ENCODE data around the gene ENDOV. TPM values are rescaled to one million over a fixed set of nuclear protein-coding genes. Genes with fewer than 3 reads are reported as not detected.

ENDOV gene
- polyA plus RNA-seq, 1 experiment, result 18.1 TPM

GRCh38 chr17:80482555-80483308 is 67.8 kb downstream of the ENDOV start:
- no peak for TF ChIP-seq CTCF (IDR thresholded peaks at IDR 0.05; ENCODE audit: low read depth, low read length)
- no peak for DNase-seq (ENCODE audit: low read depth, low spot score)
- Histone ChIP-seq H3K27ac (ENCODE audit: low read depth, low read length) (no peak overlapping the region), H3K27me3 (ENCODE audit: control insufficient read depth, insufficient read depth, low read length) (peaks cover 61% of the 10 kb centered on the region), H3K9me3 (ENCODE audit: control insufficient read depth, insufficient read depth, low read length) (no peaks in the 10 kb centered on the region; the same call in 1 of the 2 replicates), H3K4me3 (ENCODE audit: low read depth, low read length) (no peak overlapping the region)
- ChIA-PET POLR2A (no interaction called here), CTCF (interaction anchor here (0.7 kb wide), 1 partner anchor 306 kb away, joined by 3 read pairs; no protein-coding TSS in a partner anchor)

GRCh38 chr17:80485846-80486245 is 70.9 kb downstream of the ENDOV start:
- Histone ChIP-seq H3K9me3 (ENCODE audit: control insufficient read depth, insufficient read depth, low read length) (no peaks in the 10 kb centered on the region; the same call in 1 of the 2 replicates), H3K4me3 (ENCODE audit: low read depth, low read length) (no peak overlapping the region), H3K27me3 (ENCODE audit: control insufficient read depth, insufficient read depth, low read length) (peaks cover 50% of the 10 kb centered on the region), H3K27ac (ENCODE audit: low read depth, low read length) (no peak overlapping the region)
- DNase-seq (ENCODE audit: low read depth, low spot score), result no peak
- ChIA-PET CTCF (no interaction called here), POLR2A (no interaction called here)
- no peak for TF ChIP-seq CTCF (IDR thresholded peaks at IDR 0.05; ENCODE audit: low read depth, low read length)

GRCh38 chr17:80486692-80487091 is 71.7 kb downstream of the ENDOV start:
- POLR2A ChIA-PET, result interaction anchor here (0.7 kb wide), 1 partner anchor 32 kb away, joined by 3 read pairs; no protein-coding TSS in a partner anchor

GRCh38 chr17:80487511-80487910 is 72.5 kb downstream of the ENDOV start:
- ChIA-PET POLR2A (interaction anchor here (0.7 kb wide), 1 partner anchor 33 kb away, joined by 3 read pairs; no protein-coding TSS in a partner anchor), CTCF (no interaction called here)
- no peak for DNase-seq (ENCODE audit: low read depth, low spot score)
- TF ChIP-seq CTCF (IDR thresholded peaks at IDR 0.05; ENCODE audit: low read depth, low read length), result no peak
- no peak overlapping the region for H3K4me3 ChIP-seq (ENCODE audit: low read depth, low read length)
- peaks cover 40% of the 10 kb centered on the region for H3K27me3 ChIP-seq (ENCODE audit: control insufficient read depth, insufficient read depth, low read length)
- no peaks in the 10 kb centered on the region for H3K9me3 ChIP-seq (ENCODE audit: control insufficient read depth, insufficient read depth, low read length)
- no peak overlapping the region for H3K27ac ChIP-seq (ENCODE audit: low read depth, low read length)

More at GRCh38 chr17:80486692-80487091, 71.7 kb downstream of the ENDOV start:
- no peak for DNase-seq (ENCODE audit: low read depth, low spot score)
- no peak overlapping the region for H3K27ac ChIP-seq (ENCODE audit: low read depth, low read length)
- H3K9me3 ChIP-seq (ENCODE audit: control insufficient read depth, insufficient read depth, low read length), result no peaks in the 10 kb centered on the region; the same call in 1 of the 2 replicates
- H3K4me3 ChIP-seq (ENCODE audit: low read depth, low read length), result no peak overlapping the region
- peaks cover 47% of the 10 kb centered on the region for H3K27me3 ChIP-seq (ENCODE audit: control insufficient read depth, insufficient read depth, low read length)
- no peak for TF ChIP-seq CTCF (IDR thresholded peaks at IDR 0.05; ENCODE audit: low read depth, low read length)
- CTCF ChIA-PET, result no interaction called here

Small RNA genes lying within 50 kb of the gene (small RNA-seq; reads per million reads assigned to genes)
- gene MIR4730 (ENCODE audit: insufficient read length, low read depth), result not detected

Other genes with a start within 250 kb of the ENDOV start
- gene CARD14, start 245.1 kb upstream of the ENDOV start, polyA plus RNA-seq (2011; rRNA removed), result not detected in 2 replicates
- 37.4 and 39.9 TPM in 2 replicates for gene SGSH, start 194.8 kb upstream of the ENDOV start, polyA plus RNA-seq (2011; rRNA removed)
- gene SLC26A11, start 194.7 kb upstream of the ENDOV start, polyA plus RNA-seq (2011; rRNA removed), result 8.9 and 11.7 TPM in 2 replicates
- 46.8 and 51.5 TPM in 2 replicates for gene RNF213, start 154.3 kb upstream of the ENDOV start, polyA plus RNA-seq (2011; rRNA removed)
- gene NPTX1, start 61.4 kb downstream of the ENDOV start, polyA plus RNA-seq (2011; rRNA removed), result 6.4 and 6.5 TPM in 2 replicates
- gene RPTOR, start 129.7 kb downstream of the ENDOV start, polyA plus RNA-seq (2011; rRNA removed), result 6.2 and 8.6 TPM in 2 replicates

Measured in AG04450 (cell line).